HG03139 (cell line): ENCODE measurements around the gene FOXD3.

Experiments used
- ATAC-seq: cut with Tn5 transposase; IDR thresholded peaks from one replicate; pipeline ENCODE4 v1.9.1; 2021; ENCODE audit not compliant: unreplicated experiment

FOXD3 gene

GRCh38 chr1:63322114-63322943 is at the start of gene FOXD3:
Gene FOXD3 (plus strand): TSS chr1:63322567. CDS start chr1:63323059, 492 bp downstream.
- no peak for ATAC-seq

- no peak for ATAC-seq
Measured at GRCh38 chr1:63272811-63273210, 49.6 kb upstream of the FOXD3 start.

GRCh38 chr1:63274371-63274770 is 48.0 kb upstream of the FOXD3 start:
- ATAC-seq, result no peak

GRCh38 chr1:63274979-63275378 is 47.4 kb upstream of the FOXD3 start:
- ATAC-seq, result no peak

- ATAC-seq, result no peak
Measured at GRCh38 chr1:63276624-63277023, 45.7 kb upstream of the FOXD3 start.

GRCh38 chr1:63277195-63278192 is 44.9 kb upstream of the FOXD3 start:
- ATAC-seq, result no peak

GRCh38 chr1:63281753-63282152 is 40.6 kb upstream of the FOXD3 start:
- ATAC-seq, result no peak

GRCh38 chr1:63289135-63289534 is 33.2 kb upstream of the FOXD3 start:
- ATAC-seq, result no peak

GRCh38 chr1:63294803-63295594 is 27.4 kb upstream of the FOXD3 start:
- ATAC-seq, result no peak

GRCh38 chr1:63304410-63304809 is 18.0 kb upstream of the FOXD3 start:
- no peak for ATAC-seq

GRCh38 chr1:63305043-63305442 is 17.3 kb upstream of the FOXD3 start:
- ATAC-seq, result no peak

- no peak for ATAC-seq
Measured at GRCh38 chr1:63307196-63307794, 15.1 kb upstream of the FOXD3 start.

- no peak for ATAC-seq
Measured at GRCh38 chr1:63316598-63316983, 5.8 kb upstream of the FOXD3 start.

GRCh38 chr1:63316984-63317816 is 5.2 kb upstream of the FOXD3 start:
- ATAC-seq, result peak; percentile 88

GRCh38 chr1:63317817-63318152 is 4.6 kb upstream of the FOXD3 start:
- no peak for ATAC-seq

GRCh38 chr1:63318201-63318979 is 4.0 kb upstream of the FOXD3 start:
- no peak for ATAC-seq

- ATAC-seq, result no peak
Measured at GRCh38 chr1:63319046-63320021, 3.0 kb upstream of the FOXD3 start.
